ENCODE results near the gene CEP162. TPM values are rescaled to one million over a fixed set of nuclear protein-coding genes. Genes with fewer than 3 reads are reported as not detected.

CEP162 gene
- total RNA-seq, 3 donors from 2014 or later = 3.0 to 4.3 (median 3.7) TPM

- ATAC-seq = no peak
- peaks cover 2% of the 10 kb centered on the region for H3K27me3 Mint-ChIP-seq (ENCODE audit: low read depth)
Observed at GRCh38 chr6:84074988-84075781, 152.3 kb downstream of the CEP162 start.

More at GRCh38 chr6:84074988-84075781, 152.3 kb downstream of the CEP162 start:
- H3K36me3 Mint-ChIP-seq (ENCODE audit: insufficient read depth) = no peaks in the 10 kb centered on the region
- DNase-seq = no peak
- H3K4me1 Mint-ChIP-seq (ENCODE audit: low read depth) = no peaks in the 10 kb centered on the region
- no peak overlapping the region for H3K4me3 Mint-ChIP-seq
- peaks cover 9% of the 10 kb centered on the region for H3K9me3 Mint-ChIP-seq

Other genes starting within 250 kb of the CEP162 start
- not detected for gene MRAP2, start 193.9 kb downstream of the CEP162 start, total RNA-seq

All from activated T-cell treated with anti-CD3 and anti-CD28 coated beads, Interleukin-2, amount 50 U/mL, for 4 hours (primary cell).